HEK293 (cell line): ENCODE results near the gene KLF2.

Experiments
- CTCF ChIA-PET: fragments of 350-600 bp; formaldehyde crosslinking; extraction: SDS; loops from one replicate; lab custom pipeline; 2021; ENCODE audit warnings: antibody characterized with exemption; lab: Yijun Ruan, JAX
- POLR2A ChIA-PET: fragments of 300-600 bp; formaldehyde crosslinking; extraction: SDS; loops from one replicate; lab custom pipeline; 2020; ENCODE audit warnings: antibody characterized with exemption, inconsistent platforms; lab: Yijun Ruan, JAX
- H3K27ac ChIP-seq: fragments of 200-500 bp; sonication (Bioruptor generic); 2 replicates; pipeline ENCODE4 v1.5.1; 2014; ENCODE audit warnings: low read depth, low read length, control low read depth, inconsistent platforms; ENCODE audit errors: extremely low read depth
- H3K36me3 ChIP-seq, 2 experiments: fragments of 200-500 bp in 1 of 2; sonication (Bioruptor generic) in 1 of 2; 1 replicate in 1 of 2; 2 replicates in 1 of 2; pipeline ENCODE4 v1.5.1; 2014 to 2017; ENCODE audit warnings: inconsistent platforms in 2 of 2, low read length in 2 of 2; ENCODE audit not compliant: control insufficient read depth in 2 of 2, insufficient read depth in 1 of 2
- H3K4me1 ChIP-seq: fragments of 200-500 bp; sonication (Bioruptor generic); 2 replicates; pipeline ENCODE4 v1.5.1; 2014; ENCODE audit warnings: mild to moderate bottlenecking, low read length, inconsistent platforms; ENCODE audit not compliant: control insufficient read depth, insufficient read depth
- H3K4me3 ChIP-seq: 2 replicates; pipeline ENCODE4 v1.5.1; 2011; ENCODE audit warnings: low read depth, mild to moderate bottlenecking, control low read depth, low read length, moderate library complexity
- H3K9me3 ChIP-seq: fragments of 200-500 bp; sonication (Bioruptor generic); 2 replicates; pipeline ENCODE4 v1.5.1; 2014; ENCODE audit warnings: low read depth, low read length, inconsistent platforms; ENCODE audit not compliant: control insufficient read depth, insufficient read depth
- EGR2 ChIP-seq: fragments of 450-650 bp; formaldehyde crosslinking; IDR thresholded peaks from 2 replicates; pipeline ENCODE4 v1.5.1; 2016; ENCODE audit warnings: low read depth, missing biosample characterization, missing genetic modification characterization
- GLIS1 ChIP-seq: fragments of 450-650 bp; formaldehyde crosslinking; IDR thresholded peaks from 2 replicates; pipeline ENCODE4 v1.5.1; 2016; ENCODE audit warnings: missing biosample characterization, missing genetic modification characterization
- GLIS2 ChIP-seq: fragments of 450-650 bp; formaldehyde crosslinking; IDR thresholded peaks from 2 replicates; pipeline ENCODE4 v1.5.1; 2016; ENCODE audit warnings: missing biosample characterization, missing genetic modification characterization
- KLF1 ChIP-seq: fragments of 450-650 bp; formaldehyde crosslinking; IDR thresholded peaks from 2 replicates; pipeline ENCODE4 v1.5.1; 2016; ENCODE audit warnings: missing biosample characterization, missing genetic modification characterization
- KLF9 ChIP-seq: fragments of 450-650 bp; formaldehyde crosslinking; IDR thresholded peaks from 2 replicates; pipeline ENCODE4 v1.5.1; 2016; ENCODE audit warnings: missing biosample characterization, missing genetic modification characterization, low read depth
- MYNN ChIP-seq: fragments of 450-650 bp; formaldehyde crosslinking; IDR thresholded peaks from 2 replicates; pipeline ENCODE4 v1.5.1; 2016; ENCODE audit warnings: missing biosample characterization, missing genetic modification characterization, borderline replicate concordance
- OSR2 ChIP-seq: fragments of 450-650 bp; formaldehyde crosslinking; IDR thresholded peaks from 2 replicates; pipeline ENCODE4 v1.5.1; 2016; ENCODE audit warnings: missing biosample characterization, missing genetic modification characterization
- RBAK ChIP-seq: fragments of 450-650 bp; formaldehyde crosslinking; IDR thresholded peaks from 2 replicates; pipeline ENCODE4 v1.5.1; 2016; ENCODE audit warnings: missing biosample characterization, missing genetic modification characterization
- SCRT1 ChIP-seq: fragments of 450-650 bp; formaldehyde crosslinking; IDR thresholded peaks from 2 replicates; pipeline ENCODE4 v1.5.1; 2016; ENCODE audit warnings: missing biosample characterization, missing genetic modification characterization, borderline replicate concordance
- SCRT2 ChIP-seq: fragments of 450-650 bp; formaldehyde crosslinking; IDR thresholded peaks from 2 replicates; pipeline ENCODE4 v1.5.1; 2016; ENCODE audit warnings: missing biosample characterization, missing genetic modification characterization
- SP2 ChIP-seq: fragments of 450-650 bp; formaldehyde crosslinking; IDR thresholded peaks from 2 replicates; pipeline ENCODE4 v1.5.1; 2016; ENCODE audit warnings: missing biosample characterization, missing genetic modification characterization
- SP3 ChIP-seq: fragments of 450-650 bp; formaldehyde crosslinking; IDR thresholded peaks from 2 replicates; pipeline ENCODE4 v1.5.1; 2016; ENCODE audit warnings: missing biosample characterization, missing genetic modification characterization
- YY2 ChIP-seq: fragments of 450-650 bp; formaldehyde crosslinking; IDR thresholded peaks from 2 replicates; pipeline ENCODE4 v1.5.1; 2016; ENCODE audit warnings: missing biosample characterization, missing genetic modification characterization
- ZBTB26 ChIP-seq: fragments of 450-650 bp; formaldehyde crosslinking; optimal IDR thresholded peaks from 2 replicates; pipeline ENCODE3; 2016; ENCODE audit warnings: missing biosample characterization, mild to moderate bottlenecking, missing genetic modification characterization
- ZBTB48 ChIP-seq: fragments of 450-650 bp; formaldehyde crosslinking; IDR thresholded peaks from 2 replicates; pipeline ENCODE4 v1.5.1; 2016; ENCODE audit warnings: missing biosample characterization, missing genetic modification characterization
- ZFHX2 ChIP-seq: fragments of 450-650 bp; formaldehyde crosslinking; conservative IDR thresholded peaks from 2 replicates; pipeline ENCODE4 v1.5.1; 2016; ENCODE audit warnings: missing biosample characterization, missing genetic modification characterization
- ZIC2 ChIP-seq: fragments of 450-650 bp; formaldehyde crosslinking; IDR thresholded peaks from 2 replicates; pipeline ENCODE4 v1.5.1; 2016; ENCODE audit warnings: missing biosample characterization, missing genetic modification characterization
- ZNF114 ChIP-seq: fragments of 450-650 bp; formaldehyde crosslinking; IDR thresholded peaks from 2 replicates; pipeline ENCODE4 v1.5.0; 2017; ENCODE audit warnings: missing biosample characterization, missing genetic modification characterization
- ZNF26 ChIP-seq: fragments of 450-650 bp; formaldehyde crosslinking; IDR thresholded peaks from 2 replicates; pipeline ENCODE4 v1.5.1; 2016; ENCODE audit warnings: missing biosample characterization, missing genetic modification characterization
- ZNF335 ChIP-seq: fragments of 450-650 bp; formaldehyde crosslinking; conservative IDR thresholded peaks from 2 replicates; pipeline ENCODE4 v1.5.1; 2016; ENCODE audit warnings: missing biosample characterization, missing genetic modification characterization
- ZNF341 ChIP-seq: fragments of 450-650 bp; formaldehyde crosslinking; IDR thresholded peaks from 2 replicates; pipeline ENCODE4; 2016; ENCODE audit warnings: low read depth, missing biosample characterization, missing genetic modification characterization
- ZNF521 ChIP-seq: fragments of 450-650 bp; formaldehyde crosslinking; IDR thresholded peaks from 2 replicates; pipeline ENCODE4 v1.5.1; 2017; ENCODE audit warnings: missing biosample characterization, mild to moderate bottlenecking, missing genetic modification characterization
- ZNF560 ChIP-seq: fragments of 450-650 bp; formaldehyde crosslinking; IDR thresholded peaks from 2 replicates; pipeline ENCODE4 v1.5.1; 2017; ENCODE audit warnings: missing biosample characterization, missing genetic modification characterization, borderline replicate concordance
- ZNF561 ChIP-seq: fragments of 450-650 bp; IDR thresholded peaks from 2 replicates; pipeline ENCODE4 v1.5.1; 2018; ENCODE audit warnings: missing biosample characterization, missing genetic modification characterization, borderline replicate concordance
- ZNF610 ChIP-seq: fragments of 450-650 bp; formaldehyde crosslinking; IDR thresholded peaks from 2 replicates; pipeline ENCODE4 v1.5.1; 2016; ENCODE audit warnings: missing biosample characterization, missing genetic modification characterization, borderline replicate concordance
- TF ChIP-seq, protein P1 (sequence below): fragments of 450-650 bp; formaldehyde crosslinking; IDR thresholded peaks from 2 replicates; pipeline ENCODE4 v1.5.1; 2017; ENCODE audit warnings: missing biosample characterization, missing genetic modification characterization
- TF ChIP-seq, protein P2 (sequence below): fragments of 450-650 bp; formaldehyde crosslinking; IDR thresholded peaks from 2 replicates; pipeline ENCODE4 v1.5.1; 2017; ENCODE audit warnings: missing biosample characterization, missing genetic modification characterization
- TF ChIP-seq, protein P3 (sequence below): fragments of 450-650 bp; formaldehyde crosslinking; IDR thresholded peaks from 2 replicates; pipeline ENCODE4 v1.5.1; 2016; ENCODE audit warnings: missing biosample characterization, missing genetic modification characterization

The KLF2 gene

GRCh38 chr19:16325641-16326400 is 1.2 kb downstream of the KLF2 start:
- ChIA-PET CTCF (interaction anchor here (0.7 to 1.0 kb wide), 3 partner anchors 13 to 80 kb away, joined by 3 to 4 read pairs (median 3); no protein-coding TSS in a partner anchor), POLR2A (no interaction called here)
- TF ChIP-seq ZBTB48 (tag by site-specific recombination): no peak
- TF ChIP-seq, protein P1, sequence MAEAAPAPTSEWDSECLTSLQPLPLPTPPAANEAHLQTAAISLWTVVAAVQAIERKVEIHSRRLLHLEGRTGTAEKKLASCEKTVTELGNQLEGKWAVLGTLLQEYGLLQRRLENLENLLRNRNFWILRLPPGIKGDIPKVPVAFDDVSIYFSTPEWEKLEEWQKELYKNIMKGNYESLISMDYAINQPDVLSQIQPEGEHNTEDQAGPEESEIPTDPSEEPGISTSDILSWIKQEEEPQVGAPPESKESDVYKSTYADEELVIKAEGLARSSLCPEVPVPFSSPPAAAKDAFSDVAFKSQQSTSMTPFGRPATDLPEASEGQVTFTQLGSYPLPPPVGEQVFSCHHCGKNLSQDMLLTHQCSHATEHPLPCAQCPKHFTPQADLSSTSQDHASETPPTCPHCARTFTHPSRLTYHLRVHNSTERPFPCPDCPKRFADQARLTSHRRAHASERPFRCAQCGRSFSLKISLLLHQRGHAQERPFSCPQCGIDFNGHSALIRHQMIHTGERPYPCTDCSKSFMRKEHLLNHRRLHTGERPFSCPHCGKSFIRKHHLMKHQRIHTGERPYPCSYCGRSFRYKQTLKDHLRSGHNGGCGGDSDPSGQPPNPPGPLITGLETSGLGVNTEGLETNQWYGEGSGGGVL (tag by site-specific recombination): no peak
- TF ChIP-seq SCRT2 (tag by site-specific recombination): peak; percentile 81
- peak; percentile 54; the same call in 1 of the 2 replicates for TF ChIP-seq SCRT1 (tag by site-specific recombination)
- no peak for TF ChIP-seq OSR2 (tag by site-specific recombination)
- no peak for TF ChIP-seq ZNF560 (tag by site-specific recombination)
- peak; percentile 61 for TF ChIP-seq ZNF335
- 0 out of 2 replicates have a peak, but pooled peaks have one; percentile 32 for TF ChIP-seq SP2 (tag by site-specific recombination)
- TF ChIP-seq KLF1 (tag by site-specific recombination): peak; percentile 35; the same call in 1 of the 2 replicates
- peak; percentile 17; the same call in 1 of the 2 replicates for TF ChIP-seq GLIS1 (tag by site-specific recombination)
- TF ChIP-seq ZNF26 (tag by site-specific recombination): no peak
- peak; percentile 66 for TF ChIP-seq ZNF341 (tag by site-specific recombination)
- no peak for TF ChIP-seq ZNF561 (tag by site-specific recombination)
- no peak for TF ChIP-seq YY2 (tag by site-specific recombination)
- TF ChIP-seq, protein P2, sequence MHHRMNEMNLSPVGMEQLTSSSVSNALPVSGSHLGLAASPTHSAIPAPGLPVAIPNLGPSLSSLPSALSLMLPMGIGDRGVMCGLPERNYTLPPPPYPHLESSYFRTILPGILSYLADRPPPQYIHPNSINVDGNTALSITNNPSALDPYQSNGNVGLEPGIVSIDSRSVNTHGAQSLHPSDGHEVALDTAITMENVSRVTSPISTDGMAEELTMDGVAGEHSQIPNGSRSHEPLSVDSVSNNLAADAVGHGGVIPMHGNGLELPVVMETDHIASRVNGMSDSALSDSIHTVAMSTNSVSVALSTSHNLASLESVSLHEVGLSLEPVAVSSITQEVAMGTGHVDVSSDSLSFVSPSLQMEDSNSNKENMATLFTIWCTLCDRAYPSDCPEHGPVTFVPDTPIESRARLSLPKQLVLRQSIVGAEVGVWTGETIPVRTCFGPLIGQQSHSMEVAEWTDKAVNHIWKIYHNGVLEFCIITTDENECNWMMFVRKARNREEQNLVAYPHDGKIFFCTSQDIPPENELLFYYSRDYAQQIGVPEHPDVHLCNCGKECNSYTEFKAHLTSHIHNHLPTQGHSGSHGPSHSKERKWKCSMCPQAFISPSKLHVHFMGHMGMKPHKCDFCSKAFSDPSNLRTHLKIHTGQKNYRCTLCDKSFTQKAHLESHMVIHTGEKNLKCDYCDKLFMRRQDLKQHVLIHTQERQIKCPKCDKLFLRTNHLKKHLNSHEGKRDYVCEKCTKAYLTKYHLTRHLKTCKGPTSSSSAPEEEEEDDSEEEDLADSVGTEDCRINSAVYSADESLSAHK: no peak
- peak; percentile 69 for TF ChIP-seq ZFHX2 (tag by site-specific recombination)
- TF ChIP-seq GLIS2 (tag by site-specific recombination): peak; percentile 57
- peak; percentile 56 for TF ChIP-seq KLF9 (tag by site-specific recombination)
- TF ChIP-seq ZBTB26 (tag by site-specific recombination): peak; percentile 52
- TF ChIP-seq SP3 (tag by site-specific recombination): 0 out of 2 replicates have a peak, but pooled peaks have one; percentile 20
- 0 out of 2 replicates have a peak, but pooled peaks have one; percentile 14 for TF ChIP-seq ZIC2
- no peak for TF ChIP-seq RBAK (tag by site-specific recombination)
- TF ChIP-seq ZNF114: no peak
- TF ChIP-seq ZNF521 (tag by site-specific recombination): no peak
- TF ChIP-seq, protein P3, sequence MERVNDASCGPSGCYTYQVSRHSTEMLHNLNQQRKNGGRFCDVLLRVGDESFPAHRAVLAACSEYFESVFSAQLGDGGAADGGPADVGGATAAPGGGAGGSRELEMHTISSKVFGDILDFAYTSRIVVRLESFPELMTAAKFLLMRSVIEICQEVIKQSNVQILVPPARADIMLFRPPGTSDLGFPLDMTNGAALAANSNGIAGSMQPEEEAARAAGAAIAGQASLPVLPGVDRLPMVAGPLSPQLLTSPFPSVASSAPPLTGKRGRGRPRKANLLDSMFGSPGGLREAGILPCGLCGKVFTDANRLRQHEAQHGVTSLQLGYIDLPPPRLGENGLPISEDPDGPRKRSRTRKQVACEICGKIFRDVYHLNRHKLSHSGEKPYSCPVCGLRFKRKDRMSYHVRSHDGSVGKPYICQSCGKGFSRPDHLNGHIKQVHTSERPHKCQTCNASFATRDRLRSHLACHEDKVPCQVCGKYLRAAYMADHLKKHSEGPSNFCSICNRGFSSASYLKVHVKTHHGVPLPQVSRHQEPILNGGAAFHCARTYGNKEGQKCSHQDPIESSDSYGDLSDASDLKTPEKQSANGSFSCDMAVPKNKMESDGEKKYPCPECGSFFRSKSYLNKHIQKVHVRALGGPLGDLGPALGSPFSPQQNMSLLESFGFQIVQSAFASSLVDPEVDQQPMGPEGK: peak; percentile 64
- TF ChIP-seq MYNN (tag by site-specific recombination): no peak
- TF ChIP-seq EGR2: 0 out of 2 replicates have a peak, but pooled peaks have one; percentile 36
- TF ChIP-seq ZNF610 (tag by site-specific recombination): no peak
- Histone ChIP-seq H3K27ac (no peak overlapping the region), H3K4me1 (no peaks in the 10 kb centered on the region), H3K36me3 (peaks cover 0 to 12% of the 10 kb centered on the region in 2 experiments; a peak in 1 of 3 replicates), H3K9me3 (no peaks in the 10 kb centered on the region), H3K4me3 (peak overlapping the region; percentile 17)
